Transverse colon (tissue), 4 donors: ENCODE data around the gene CAPZA2. TPM values are rescaled to one million over a fixed set of nuclear protein-coding genes. Genes with fewer than 3 reads are reported as not detected.

Experiments used
- DNase-seq: peaks from one replicate; pipeline ENCODE4 v3.0.0-alpha.2; 2019
- H3K27ac ChIP-seq, 4 donors: fragments of 200-600 bp; sonication (generic); 2 replicates each; pipeline ENCODE4 v1.5.1; 2016 to 2018; ENCODE audit warnings: inconsistent platforms in 4 of 4
- H3K27me3 ChIP-seq: fragments of 200-600 bp; sonication (generic); 2 replicates; pipeline ENCODE4 v1.5.1; 2017; ENCODE audit warnings: inconsistent platforms
- H3K36me3 ChIP-seq, 4 donors: fragments of 200-600 bp; sonication (generic); 2 replicates each; pipeline ENCODE4 v1.5.1; 2017 to 2019; ENCODE audit warnings: inconsistent platforms in 4 of 4
- H3K4me1 ChIP-seq, 4 donors: fragments of 200-600 bp; sonication (generic); 2 replicates each; pipeline ENCODE4 v1.5.1; 2017 to 2020; ENCODE audit warnings: inconsistent platforms in 4 of 4
- H3K4me3 ChIP-seq, 4 donors: fragments of 200-600 bp; sonication (generic); 1 replicate in 1 of 4; 2 replicates in 3 of 4; pipeline versions ENCODE4 v1.5.1 to v1.6.1; 2017 to 2019; ENCODE audit warnings: inconsistent platforms in 4 of 4
- H3K9me3 ChIP-seq, 2 donors: fragments of 200-600 bp; sonication (generic); 2 replicates each; pipeline ENCODE4 v1.5.1; 2017 to 2019; ENCODE audit warnings: inconsistent platforms in 2 of 2
- CTCF ChIP-seq, 5 experiments: fragments of 200-600 bp in 3 of 5; fragments of 450-650 bp in 2 of 5; sonication (generic) in 3 of 5; IDR thresholded peaks; 1 replicate in 2 of 5; 2 replicates in 3 of 5; pipeline ENCODE4 v1.5.1; 2016 to 2017; ENCODE audit warnings: antibody characterized with exemption in 5 of 5, inconsistent platforms in 3 of 5, mild to moderate bottlenecking in 2 of 5, moderate library complexity in 1 of 5
- EP300 ChIP-seq: sonication (generic); formaldehyde crosslinking; IDR thresholded peaks from one replicate; pipeline ENCODE4 v1.6.1; 2017; ENCODE audit warnings: antibody characterized with exemption, low read depth
- POLR2A ChIP-seq: fragments of 450-650 bp; IDR thresholded peaks from one replicate; pipeline ENCODE4 v1.6.1; 2016; ENCODE audit warnings: antibody characterized with exemption, mild to moderate bottlenecking, moderate library complexity
- POLR2AphosphoS5 ChIP-seq, 3 donors: sonication (generic); formaldehyde crosslinking; IDR thresholded peaks; one replicate each; pipeline ENCODE4 v1.6.1; 2016; ENCODE audit warnings: antibody characterized with exemption in 3 of 3
- WGBS, 2 donors: methylation state at CpG; one replicate each; pipeline ENCODE4 v1.1.5; 2018; ENCODE audit warnings: low coverage in 1 of 2; 5-methylcytosine and 5-hydroxymethylcytosine counted together
- in situ Hi-C, 4 donors: fragments of 200-750 bp; cut with MboI; loops; one replicate each; pipeline versions ENCODE4 v1.15.0 to v1.15.1; 2017; ENCODE audit warnings: low sequenced_read_pairs in 3 of 4, low pct_ligation_motif_present in 1 of 4, low pct_unique_long_range_greater_than_20kb in 1 of 4
- intact Hi-C: fragments of 100-400 bp; cut with DNase I; formaldehyde crosslinking; loops from one replicate; pipeline ENCODE4 v1.15.1; 2023; ENCODE audit warnings: low total_unique reads
- total RNA-seq, 4 donors: library from RNA; depleted of rRNA; stranded (reverse); fragments of >200 nt; gene quantifications; one replicate each; pipeline ENCODE4 v1.1.0, GENCODE V29; 2016

CAPZA2 gene
- total RNA-seq, 4 donors from 2014 or later: 74.4 to 133 (median 88.5) TPM

- intact Hi-C loops: no loop called here
- in situ Hi-C loops: no loop called here
- TF ChIP-seq POLR2A (no peak), POLR2AphosphoS5 (IDR thresholded peaks at IDR 0.05) (no peak), CTCF (IDR thresholded peaks at IDR 0.05) (no peak), EP300 (no peak)
- Histone ChIP-seq H3K4me1 (peaks cover under 1 to 10% (median 6%) of the 10 kb centered on the region in 4 donors), H3K27me3 (no peaks in the 10 kb centered on the region), H3K9me3 (no peaks in the 10 kb centered on the region), H3K36me3 (no peaks in the 10 kb centered on the region), H3K27ac (no peak overlapping the region), H3K4me3 (no peak overlapping the region)
- 70 to 85% methylated on average over 1 of the region's 1 CpG for WGBS, 2 donors
- DNase-seq: no peak
Observed at GRCh38 chr7:116859323-116859722, 3.1 kb upstream of the CAPZA2 start.

DNA sequence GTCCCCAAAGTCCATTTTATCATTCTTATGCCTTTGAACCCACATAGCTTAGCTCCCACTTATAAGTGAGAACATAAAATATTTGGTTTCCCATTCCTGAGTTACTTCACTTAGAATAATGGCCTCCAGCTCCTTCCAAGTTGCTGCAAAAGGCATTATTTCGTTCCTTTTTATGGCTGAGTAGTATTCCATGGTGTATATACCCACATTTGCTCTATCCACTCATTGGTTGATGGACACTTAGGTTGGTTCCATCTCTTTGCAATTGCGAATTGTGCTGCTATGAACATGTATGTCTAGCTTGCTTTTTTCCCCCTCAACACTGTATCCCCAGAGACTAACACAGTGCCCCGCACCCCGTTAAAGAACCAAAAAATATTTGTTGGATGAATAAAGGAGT, 670 bp upstream of the CAPZA2 start:
- no peak for DNase-seq
- TF ChIP-seq EP300: no peak
- no peak for TF ChIP-seq CTCF (IDR thresholded peaks at IDR 0.05)
- no peak for TF ChIP-seq POLR2A
- no peak for TF ChIP-seq POLR2AphosphoS5 (IDR thresholded peaks at IDR 0.05)
- 72 to 76% methylated on average over 4 of the region's 4 CpGs for WGBS, 2 donors
- H3K27ac ChIP-seq: peak overlapping the region; percentile 96 to 99 (median 98)
- in situ Hi-C loops: no loop called here
- no peaks in the 10 kb centered on the region for H3K27me3 ChIP-seq
- no peaks in the 10 kb centered on the region for H3K9me3 ChIP-seq
- H3K36me3 ChIP-seq: no peaks in the 10 kb centered on the region
- intact Hi-C loops: no loop called here
- H3K4me3 ChIP-seq: no peak overlapping the region
- peaks cover 5 to 26% (median 19%) of the 10 kb centered on the region in 4 donors for H3K4me1 ChIP-seq

DNA sequence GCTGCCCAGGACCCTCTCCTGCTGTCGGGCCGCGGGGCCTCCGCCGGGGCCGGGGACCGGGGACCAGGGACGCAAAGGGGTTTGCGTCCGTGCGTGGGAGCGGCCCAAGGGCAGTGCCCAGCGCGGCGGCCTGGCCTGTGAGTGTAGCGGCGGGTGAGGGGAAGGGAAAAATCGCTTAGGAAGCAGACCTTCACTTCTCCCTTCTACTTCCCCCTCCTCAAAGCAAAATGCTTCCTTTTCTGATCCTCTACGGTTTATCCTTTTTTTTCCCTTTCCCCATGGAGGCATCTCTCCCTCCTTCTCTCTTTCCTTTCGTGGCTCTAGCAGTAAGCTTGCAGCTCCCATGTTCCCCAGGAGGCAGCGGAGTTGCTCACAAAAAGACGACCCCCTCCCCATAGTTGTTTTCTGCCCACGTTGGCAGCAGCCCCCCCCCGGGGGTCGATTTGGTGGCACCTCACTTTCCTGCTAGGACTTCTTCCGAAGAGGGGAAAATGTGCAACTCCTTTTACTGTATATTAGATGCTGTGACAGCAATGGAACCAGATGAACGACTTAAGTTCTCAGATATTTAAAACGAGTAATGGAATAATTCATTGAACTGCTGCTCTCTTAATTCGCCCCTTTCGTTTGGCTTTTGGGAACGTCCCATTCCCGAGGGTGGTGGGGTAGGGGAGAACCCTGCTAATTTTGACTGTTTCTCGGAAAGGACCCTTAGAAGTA, 724 bp downstream of the CAPZA2 start:
- DNase-seq: peak; percentile 23
- no peak for TF ChIP-seq POLR2AphosphoS5 (IDR thresholded peaks at IDR 0.05)
- no peak for TF ChIP-seq CTCF (IDR thresholded peaks at IDR 0.05)
- no peak for TF ChIP-seq POLR2A
- no peak for TF ChIP-seq EP300
- peak overlapping the region; percentile 96 to 99 (median 98) for H3K27ac ChIP-seq
- H3K4me3 ChIP-seq: peak overlapping the region; percentile 75 to 98 (median 77)
- in situ Hi-C loops (no loop called here), intact Hi-C loops (no loop called here)
- H3K9me3 ChIP-seq: no peaks in the 10 kb centered on the region
- H3K36me3 ChIP-seq: no peaks in the 10 kb centered on the region
- peaks cover 5 to 36% (median 26%) of the 10 kb centered on the region in 4 donors for H3K4me1 ChIP-seq
- no peaks in the 10 kb centered on the region for H3K27me3 ChIP-seq
- WGBS, 2 donors: 0 to 1% methylated on average over 1 to 33 of the region's 33 CpGs

DNA sequence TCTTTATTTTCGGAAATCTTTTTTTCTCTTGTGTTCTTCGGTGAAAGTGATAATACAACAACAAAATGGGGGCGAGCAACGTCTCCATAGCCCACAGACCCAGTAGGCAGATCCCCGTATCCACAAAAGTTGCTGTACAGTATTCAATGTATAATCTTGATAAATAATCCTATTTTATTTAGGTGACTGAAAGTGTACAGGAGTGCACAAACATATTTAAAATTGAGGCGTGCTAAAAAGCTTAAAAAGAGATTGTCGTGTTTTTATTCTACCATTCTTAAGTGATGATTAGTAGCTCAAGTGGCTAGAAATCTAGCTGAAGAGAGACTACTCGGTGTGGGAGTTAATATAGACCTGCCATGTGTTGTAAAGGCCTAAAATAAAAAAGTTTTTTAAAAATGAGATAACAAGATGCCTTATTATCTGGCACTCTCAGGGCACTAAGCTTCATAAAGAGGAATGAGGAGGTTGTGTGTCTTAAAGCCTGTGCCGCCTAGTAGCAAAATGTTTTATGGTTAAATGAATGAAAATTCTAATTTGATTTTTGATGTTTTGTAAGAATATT, 1.6 kb downstream of the CAPZA2 start:
- intact Hi-C loops (no loop called here), in situ Hi-C loops (no loop called here)
- TF ChIP-seq POLR2AphosphoS5 (IDR thresholded peaks at IDR 0.05) (no peak), EP300 (no peak), CTCF (IDR thresholded peaks at IDR 0.05) (no peak), POLR2A (no peak)
- WGBS, 2 donors: 6 to 15% methylated on average over 4 to 9 of the region's 9 CpGs
- peak overlapping the region; percentile 96 to 99 (median 98) for H3K27ac ChIP-seq
- no peaks in the 10 kb centered on the region for H3K27me3 ChIP-seq
- DNase-seq: no peak
- H3K9me3 ChIP-seq: no peaks in the 10 kb centered on the region
- H3K4me3 ChIP-seq: peak overlapping the region in 3 of 4 donors; percentile 75 to 98 (median 78)
- H3K36me3 ChIP-seq: no peaks in the 10 kb centered on the region
- H3K4me1 ChIP-seq: peaks cover 5 to 40% (median 26%) of the 10 kb centered on the region in 4 donors
